Endometrial microvascular endothelial cells (primary cell): Measurements from ENCODE around the gene STAT5B. TPM values are rescaled to one million over a fixed set of nuclear protein-coding genes. Genes with fewer than 3 reads are reported as not detected.
"Not testable (repeated sequence)": the region's sequence is repeated elsewhere in the genome, so short reads cannot be mapped to it uniquely, and the experiment has no call there.

Experiments
- in situ Hi-C: cut with HindIII; loops from 2 replicates; pipeline ENCODE4 v1.10.0; 2017; ENCODE audit warnings: low sequenced_read_pairs, low pct_unique_long_range_greater_than_20kb; ENCODE audit errors: inconsistent ontology term
- total RNA-seq: library from RNA; depleted of rRNA; stranded (reverse); fragments of >200 nt; gene quantifications from one replicate; pipeline ENCODE4 v1.2.3, GENCODE V29; 2015; ENCODE audit errors: inconsistent ontology term

The STAT5B gene
- total RNA-seq, 1 donor from 2014 or later = 38.3 TPM

DNA sequence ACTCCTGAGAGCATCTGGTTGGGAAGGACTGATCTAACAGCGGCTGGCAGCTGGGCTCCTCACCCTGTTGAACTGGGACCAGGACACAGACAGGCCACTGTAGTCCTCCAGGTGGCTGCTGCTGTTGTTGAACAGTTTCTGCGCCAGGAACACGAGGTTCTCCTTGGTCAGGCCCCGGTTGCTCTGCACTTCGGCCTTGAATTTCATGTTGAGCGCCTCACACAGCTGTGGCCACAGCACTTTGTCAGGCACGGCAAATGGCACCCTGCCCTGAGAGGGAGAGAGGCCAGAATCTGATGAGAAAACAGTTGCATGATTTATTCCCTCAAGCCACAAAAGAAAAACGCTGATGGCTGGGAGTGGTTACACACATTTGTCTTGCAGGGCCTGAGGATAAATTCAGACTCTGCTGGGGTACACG lies 64.3 kb downstream of the STAT5B start:
- in situ Hi-C loops = not testable (repeated sequence)

DNA sequence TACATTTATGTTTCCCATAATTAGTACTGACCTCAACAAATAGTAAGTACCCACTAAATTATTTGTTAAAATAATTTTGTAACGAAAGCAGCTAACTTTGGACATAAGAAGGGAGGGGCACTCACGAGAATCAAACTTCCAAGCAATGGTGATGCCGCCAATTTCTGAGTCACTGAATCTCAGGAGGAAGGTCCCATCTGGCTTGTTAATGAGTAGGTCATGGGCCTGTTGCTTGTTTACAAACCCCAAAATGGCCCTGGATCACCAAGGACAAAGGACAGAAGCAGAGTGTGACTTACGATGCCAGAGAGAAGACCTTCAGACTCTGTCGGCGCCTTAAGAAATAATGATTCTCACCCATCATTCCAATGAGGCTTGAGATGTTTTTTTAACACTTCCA lies 66.1 kb downstream of the STAT5B start:
- in situ Hi-C loops = no loop called here

DNA sequence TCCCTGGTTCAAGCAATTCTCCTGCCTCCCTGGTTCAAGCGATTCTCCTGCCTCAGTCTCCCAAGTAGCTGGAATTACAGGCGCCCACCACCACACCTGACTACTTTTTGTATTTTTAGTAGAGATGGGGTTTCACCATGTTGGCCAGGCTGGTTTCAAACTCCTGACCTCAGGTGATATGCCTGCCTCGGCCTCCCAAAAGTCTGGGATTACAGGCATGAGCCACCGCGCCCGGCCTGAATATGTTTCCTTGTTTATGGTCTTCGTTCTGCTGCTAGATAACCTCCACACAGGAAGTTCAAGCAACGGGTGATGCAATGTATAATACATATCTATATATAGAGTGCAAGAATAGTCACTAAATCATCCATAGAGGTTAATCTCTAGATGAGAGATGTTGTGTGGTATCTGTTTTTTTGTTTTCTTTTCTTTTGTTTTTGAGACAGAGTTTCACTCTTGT lies 70.0 kb downstream of the STAT5B start:
- in situ Hi-C loops = not testable (repeated sequence)

DNA sequence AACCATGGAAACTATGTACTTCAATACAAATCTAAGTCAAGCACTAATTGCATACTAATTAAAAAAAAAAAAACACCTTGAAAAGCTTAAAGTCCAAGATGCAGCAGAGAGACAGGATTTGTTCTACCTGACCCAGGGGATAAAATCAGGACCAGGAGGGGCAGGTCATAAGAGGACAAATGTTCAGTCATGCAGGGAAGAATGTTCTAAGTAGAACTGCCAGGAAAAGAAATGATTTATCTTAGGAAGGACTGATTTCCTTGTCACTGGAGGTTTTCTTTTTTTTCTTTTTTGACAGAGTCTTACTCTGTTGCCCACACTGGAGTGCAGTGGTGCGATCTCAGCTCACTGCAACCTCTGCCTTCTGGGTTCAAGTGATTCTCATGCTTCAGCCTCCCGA lies 72.8 kb downstream of the STAT5B start:
- in situ Hi-C loops = no loop called here

DNA sequence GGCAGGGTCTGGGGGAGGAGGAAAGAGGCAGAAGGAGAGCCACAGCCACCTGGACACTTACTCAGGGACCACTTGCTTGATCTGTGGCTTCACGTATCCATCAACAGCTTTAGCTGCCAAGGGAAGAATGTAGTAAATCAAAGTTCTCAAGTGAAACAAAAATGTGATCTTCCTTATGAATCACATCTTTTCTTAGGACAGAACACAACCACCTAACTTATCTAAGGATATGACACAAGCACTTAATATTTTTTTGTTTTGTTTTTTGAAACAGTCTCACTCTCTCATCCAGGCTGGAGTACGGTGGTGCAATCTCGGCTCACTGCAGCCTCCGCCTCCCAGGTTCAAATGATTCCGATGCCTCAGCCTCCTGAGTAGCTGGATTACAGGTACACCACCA lies 73.5 kb downstream of the STAT5B start:
- in situ Hi-C loops = no loop called here

DNA sequence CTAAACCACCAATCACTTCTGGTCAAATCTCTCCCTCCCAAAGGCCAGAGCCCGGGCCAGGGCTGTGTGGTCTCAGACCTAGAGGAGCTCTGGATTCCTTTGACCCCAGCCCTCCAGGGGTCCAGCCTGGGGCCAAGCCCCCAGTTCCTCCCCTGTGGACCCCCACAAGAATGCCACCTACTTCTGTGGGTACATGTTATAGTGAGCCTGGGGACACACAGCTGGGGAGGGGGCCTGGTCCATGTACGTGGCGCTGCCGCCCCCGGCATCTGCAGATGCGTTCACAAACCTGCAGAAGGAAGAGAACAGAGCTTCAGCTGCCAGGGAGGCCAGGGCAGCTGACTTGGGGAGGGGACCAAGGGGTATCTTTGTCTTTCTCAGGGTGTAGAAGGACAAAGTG lies 74.0 kb downstream of the STAT5B start:
- in situ Hi-C loops = no loop called here

DNA sequence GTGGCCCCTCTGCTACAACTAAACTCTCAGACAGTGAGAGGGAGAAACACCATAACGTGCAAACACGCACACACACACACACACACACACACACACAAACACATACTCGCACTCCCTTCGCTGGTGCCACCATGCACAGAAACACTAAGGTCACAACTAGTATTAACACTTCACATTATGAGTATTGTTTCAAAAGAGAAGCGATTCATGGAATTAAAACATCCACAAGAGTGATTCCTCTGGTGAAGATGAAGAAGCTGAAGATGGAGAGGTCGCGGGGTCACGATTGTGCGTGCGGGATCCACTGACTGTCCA lies 74.8 kb downstream of the STAT5B start:
- in situ Hi-C loops = no loop called here

DNA sequence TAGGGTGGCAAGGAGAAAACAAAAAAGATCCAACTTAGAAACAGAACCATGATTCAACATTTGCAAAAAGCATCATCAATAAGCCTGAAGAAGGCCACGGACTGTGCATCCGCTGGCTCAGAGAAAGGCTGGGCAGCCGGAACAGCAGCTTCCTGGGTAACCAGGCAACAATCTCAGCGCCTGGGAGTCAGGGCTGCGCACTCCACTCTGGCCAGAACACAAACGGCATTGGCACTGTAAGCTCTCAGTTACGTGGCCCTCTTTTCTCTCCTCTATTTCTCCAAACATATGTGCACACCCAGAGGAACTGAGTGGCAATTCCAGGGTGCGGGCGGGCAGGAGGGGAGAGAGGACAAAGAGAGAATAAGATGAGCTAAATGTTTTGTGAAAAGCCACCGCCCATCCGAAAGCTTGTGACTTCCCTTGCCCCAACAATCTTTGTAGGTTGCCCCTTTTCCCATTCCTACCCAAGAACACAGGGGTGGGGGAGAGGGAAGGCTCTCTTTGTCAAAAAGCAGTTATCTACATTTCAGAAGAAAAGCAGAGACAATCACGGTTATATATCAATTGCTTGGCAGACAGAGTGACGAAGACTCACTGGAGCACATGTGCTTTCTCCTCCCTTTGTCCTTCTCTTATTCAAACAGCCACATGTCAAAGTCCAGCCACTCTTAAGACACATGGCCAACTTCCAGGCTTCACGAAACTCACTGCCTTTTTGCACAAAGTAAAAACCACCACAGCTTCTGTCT lies 75.3 kb downstream of the STAT5B start:
- in situ Hi-C loops = no loop called here

DNA sequence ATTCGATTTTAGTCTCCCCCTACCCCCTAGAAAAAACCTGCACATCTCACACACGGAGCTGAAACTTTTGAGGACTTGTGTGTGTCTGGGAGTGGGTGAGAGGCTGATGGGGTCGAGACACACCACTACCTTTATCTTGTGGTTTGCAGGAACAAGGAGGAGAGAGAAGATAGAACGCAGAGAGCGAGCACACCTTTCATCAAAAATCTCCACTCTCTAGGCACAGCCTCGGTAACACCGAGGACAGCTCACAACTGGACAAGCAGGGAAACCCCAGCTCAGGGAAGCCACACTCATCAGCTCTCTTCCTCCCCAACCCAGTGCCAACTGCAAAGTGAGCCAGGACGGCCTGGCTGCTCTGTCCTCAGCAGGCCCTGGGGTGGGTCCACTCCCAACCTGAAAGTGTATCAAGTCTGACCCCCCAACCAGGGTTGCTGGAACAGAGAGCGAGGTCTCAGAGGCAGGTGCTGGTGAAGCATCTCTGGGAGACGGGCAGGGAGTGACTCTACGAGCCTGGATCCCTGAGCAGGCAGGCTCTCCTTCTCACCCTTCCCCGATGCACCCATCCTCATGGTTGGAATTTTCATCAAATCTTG lies 76.7 kb downstream of the STAT5B start:
- in situ Hi-C loops = loop anchor here (25.0 kb wide), 1 partner anchor 313 kb away; no protein-coding TSS in a partner anchor

DNA sequence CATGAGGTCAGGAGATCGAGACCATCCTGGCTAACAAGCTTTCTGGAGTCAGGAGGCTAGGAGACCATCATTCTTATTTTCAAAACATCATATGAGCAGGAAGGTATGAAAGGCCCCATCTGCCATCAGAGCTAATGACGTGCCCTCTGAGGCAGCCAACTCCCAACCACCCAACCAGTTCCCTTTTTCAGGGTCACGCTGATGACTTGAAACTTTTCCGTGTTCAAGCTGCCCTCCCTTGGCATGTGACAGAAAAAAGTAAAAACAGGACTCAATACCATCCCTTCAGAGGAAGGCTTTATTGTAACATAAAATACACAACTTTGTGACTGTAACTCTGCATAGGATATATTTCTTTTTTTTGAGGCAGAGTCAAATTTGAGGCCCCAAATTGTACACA lies 77.3 kb downstream of the STAT5B start:
- in situ Hi-C loops = loop anchor here (25.0 kb wide), 1 partner anchor 313 kb away; no protein-coding TSS in a partner anchor

DNA sequence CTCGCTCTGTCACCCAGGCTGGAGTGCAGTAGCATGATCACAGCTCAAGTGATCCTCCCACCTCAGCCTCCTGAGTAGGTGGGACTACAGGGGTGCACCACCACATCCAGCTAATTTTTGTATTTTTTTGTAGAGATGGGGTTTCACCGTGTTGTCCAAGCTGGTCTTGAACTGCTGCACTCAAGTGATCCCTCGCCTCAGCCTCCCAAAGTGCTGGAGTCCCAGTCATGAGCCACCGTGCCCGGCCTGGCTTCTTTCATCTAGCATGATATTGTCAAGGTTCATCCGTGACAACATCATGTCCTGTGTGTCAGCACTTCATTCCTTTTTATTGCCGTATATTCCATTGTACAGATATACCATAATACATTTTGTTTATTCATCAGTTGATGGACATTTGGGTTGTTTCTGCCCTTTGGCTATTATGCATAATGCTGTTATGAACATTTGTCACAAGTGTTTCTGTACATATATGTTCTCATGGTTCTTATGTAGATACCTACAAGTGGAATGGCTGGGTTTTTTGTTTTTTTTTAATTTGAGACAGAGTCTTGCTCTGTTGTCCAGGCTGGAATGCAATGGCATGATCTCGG lies 78.5 kb downstream of the STAT5B start:
- in situ Hi-C loops = loop anchor here (25.0 kb wide), 1 partner anchor 315 kb away; no protein-coding TSS in a partner anchor

DNA sequence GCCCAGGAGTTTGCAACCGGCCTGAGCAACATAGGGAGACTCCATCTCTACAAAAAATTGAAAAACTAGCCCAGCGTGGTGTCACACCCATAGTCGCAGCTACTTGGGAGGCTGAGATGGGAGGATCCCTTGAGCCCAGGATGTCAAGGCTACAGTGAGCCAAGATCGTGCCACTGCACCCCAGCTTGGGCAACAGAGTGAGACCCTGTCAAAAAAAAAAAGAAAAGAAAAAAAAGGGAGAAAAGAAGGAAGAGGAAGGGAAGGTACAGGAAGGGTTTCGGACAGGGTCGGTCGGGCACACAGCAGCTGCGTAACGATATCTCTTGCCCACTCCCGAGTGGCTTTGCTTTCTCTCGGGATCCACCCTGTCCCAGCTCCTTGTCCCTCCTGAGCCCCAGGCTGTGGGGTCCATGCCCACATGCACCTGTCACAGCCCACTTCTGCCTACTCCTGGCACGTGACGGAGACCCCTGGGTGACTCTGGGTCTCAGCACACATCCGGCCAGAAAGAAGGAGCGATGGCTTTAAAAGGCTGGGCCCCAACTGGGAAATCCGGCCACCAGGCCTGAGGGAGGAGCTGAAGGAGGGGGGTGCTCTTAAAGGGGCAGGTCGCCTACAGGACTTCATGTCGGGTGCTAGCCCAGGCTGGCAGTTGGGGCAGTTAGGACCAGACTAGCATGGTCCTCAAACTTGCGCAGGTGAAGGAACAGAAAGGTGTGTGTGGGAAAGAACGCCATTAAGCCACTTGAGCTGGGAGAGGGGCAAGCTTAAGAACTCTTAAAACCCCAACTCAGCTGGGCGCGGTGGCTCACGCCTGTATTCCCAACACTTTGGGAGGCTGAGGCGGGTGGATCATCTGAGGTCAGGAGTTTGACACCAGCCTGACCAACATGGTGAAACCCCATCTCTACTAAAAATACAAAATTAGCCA lies 82.0 kb downstream of the STAT5B start, which contains the start of gene GHDC:
Gene GHDC, minus strand, starts transcription at position 526 of the 931 bp plus-strand sequence. CDS start 913 bp downstream, outside the sequence.
- in situ Hi-C loops = loop anchor here (25.0 kb wide), 1 partner anchor 318 kb away; no protein-coding TSS in a partner anchor

DNA sequence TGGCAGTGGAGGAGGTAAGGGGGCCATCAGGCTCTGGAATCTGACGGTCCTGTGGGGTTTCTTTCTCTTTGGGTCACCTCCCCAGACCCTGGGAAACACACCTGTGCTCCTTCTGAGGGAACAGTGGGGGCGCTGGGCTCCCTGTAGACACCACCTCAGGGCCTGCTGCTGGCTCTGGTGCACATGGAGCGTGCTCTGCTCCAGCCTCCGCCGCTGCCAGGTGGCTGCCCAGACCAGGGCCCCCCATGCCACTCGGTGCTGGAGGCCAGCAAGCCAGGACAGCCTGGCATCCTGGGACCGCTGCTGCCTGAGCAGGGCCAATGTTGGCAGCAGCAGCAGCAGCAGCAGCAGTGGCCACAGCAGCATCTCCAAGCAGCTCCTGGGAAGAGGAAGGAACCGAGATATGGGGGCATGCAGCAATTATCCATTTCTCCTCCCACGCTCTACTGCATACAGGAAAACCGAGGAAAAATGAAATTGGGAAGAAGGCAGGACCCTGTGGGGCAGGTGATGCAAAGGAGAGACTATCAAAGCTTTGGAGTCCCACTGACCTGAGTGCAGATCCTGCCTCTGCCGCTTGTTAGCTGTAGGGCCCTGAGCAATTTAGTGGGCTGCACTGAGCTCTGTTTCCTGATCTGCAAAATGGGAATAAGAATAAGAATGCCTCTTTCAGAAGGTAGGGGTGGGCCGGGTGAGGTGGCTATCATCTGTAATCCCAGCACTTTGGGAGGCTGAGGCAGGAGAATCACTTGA lies 82.8 kb downstream of the STAT5B start:
- in situ Hi-C loops = loop anchor here (25.0 kb wide), 1 partner anchor 319 kb away; no protein-coding TSS in a partner anchor

DNA sequence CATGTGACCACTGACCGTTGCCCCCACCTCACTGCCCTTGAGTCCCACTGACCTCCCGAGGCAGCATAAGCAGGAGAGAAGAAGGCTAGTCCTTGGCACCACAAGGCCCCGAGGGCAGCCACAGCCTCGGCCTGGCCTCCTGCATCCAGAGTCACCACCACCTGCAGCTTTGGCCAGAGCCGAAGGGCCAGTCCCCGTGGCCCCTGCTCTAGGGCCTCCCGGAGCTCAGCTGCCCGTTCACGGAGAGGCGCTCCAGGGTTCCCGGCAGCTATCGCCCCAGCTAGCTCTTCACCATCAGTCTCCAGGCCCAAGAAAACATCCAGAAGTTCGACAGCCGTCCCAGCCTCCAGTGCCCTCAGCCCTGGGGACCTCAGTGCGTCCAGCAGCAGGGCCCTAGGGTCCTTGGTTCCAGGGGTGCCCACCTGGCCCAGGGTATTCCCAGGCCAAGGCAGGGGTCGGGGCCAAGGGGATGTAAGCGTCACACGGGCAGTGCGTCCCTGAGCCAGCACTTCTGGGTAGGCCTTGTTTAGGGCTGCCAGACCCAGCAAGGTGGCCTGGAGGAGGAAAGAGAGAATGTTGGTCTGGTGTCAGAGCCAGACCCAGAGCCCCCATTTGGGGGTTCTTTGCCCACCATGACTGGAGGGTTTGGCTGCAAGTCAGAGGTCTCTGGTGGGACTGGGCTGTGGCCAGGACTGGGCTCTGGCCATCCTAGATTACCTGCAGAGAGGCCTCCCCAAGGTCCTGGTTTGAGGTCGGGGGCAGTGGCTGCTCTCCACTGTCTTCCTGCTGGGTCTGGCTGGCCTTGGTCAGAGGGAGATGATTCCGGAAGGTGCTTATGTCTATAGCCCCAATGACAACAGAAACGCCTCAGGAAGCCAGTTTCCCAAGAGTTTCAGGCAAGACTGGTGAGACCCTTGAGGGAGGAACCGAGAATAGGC lies 83.7 kb downstream of the STAT5B start:
- in situ Hi-C loops = loop anchor here (25.0 kb wide), 1 partner anchor 320 kb away; no protein-coding TSS in a partner anchor

DNA sequence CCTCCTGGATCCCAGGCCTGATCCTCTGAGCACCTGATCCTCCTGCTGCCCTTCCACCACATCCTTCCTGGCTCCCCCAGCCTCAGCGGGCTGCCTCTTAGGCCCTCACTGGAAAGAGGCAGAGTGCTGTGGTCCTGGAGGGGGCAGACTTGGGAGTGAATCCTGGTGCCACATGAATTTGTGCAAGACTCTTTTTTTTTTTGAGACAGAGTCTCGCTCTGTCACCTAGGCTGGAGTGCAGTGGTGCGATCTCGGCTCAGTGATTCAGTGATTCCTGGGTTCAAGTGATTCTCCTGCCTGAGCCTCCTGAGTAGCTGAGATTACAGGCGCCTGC lies 84.9 kb downstream of the STAT5B start:
- in situ Hi-C loops = loop anchor here (25.0 kb wide), 1 partner anchor 321 kb away; no protein-coding TSS in a partner anchor

DNA sequence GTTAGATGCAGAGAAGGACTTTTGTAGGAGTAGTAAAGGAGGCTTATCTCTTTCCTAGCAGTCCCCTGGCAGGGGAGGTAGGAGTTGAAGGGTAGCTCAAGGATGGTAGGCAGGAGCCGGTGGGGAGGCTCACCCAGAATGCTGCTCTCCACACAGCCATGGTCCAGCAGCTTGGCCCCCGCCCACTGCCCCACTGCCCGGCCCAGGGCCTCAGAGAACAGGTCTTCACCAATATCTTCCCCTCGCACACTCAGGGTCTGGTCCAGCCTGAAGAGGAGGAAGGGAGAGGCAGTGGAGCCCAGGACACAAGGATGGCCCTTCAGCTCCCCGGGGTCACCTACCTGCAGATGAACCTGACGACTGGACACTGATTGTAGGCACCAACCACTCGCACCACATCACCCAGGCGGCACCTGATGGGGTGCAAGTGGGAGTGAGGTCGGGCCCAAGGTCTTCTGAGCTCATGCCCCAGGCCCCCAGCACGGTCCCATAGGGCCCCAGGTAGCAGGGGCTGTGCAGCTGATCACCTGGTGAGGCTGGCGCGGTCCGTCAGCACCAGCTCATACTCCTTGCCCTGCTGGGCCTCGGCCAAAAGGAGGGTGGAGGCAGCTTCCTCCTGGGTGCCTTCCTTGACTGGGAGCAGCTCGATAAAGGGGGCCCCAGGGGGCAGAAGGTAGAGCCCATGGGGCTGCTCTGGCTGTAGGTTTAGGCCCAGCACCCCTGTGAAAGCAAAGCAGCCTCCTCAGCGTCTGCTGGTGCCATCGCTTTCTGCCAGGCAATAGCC lies 85.5 kb downstream of the STAT5B start:
- in situ Hi-C loops = loop anchor here (25.0 kb wide), 1 partner anchor 322 kb away; no protein-coding TSS in a partner anchor
